ENCODE data around the gene ASB12. TPM values are rescaled to one million over a fixed set of nuclear protein-coding genes. Genes with fewer than 3 reads are reported as not detected.
"Not testable (repeated sequence)": the region's sequence is repeated elsewhere in the genome, so short reads cannot be mapped to it uniquely, and the experiment has no call there.

The ASB12 gene
- 0.10 TPM in 1 of 2 replicates, not detected in the other for total RNA-seq (2014; rRNA removed; shearing (Covaris generic))

- H3K9me3 ChIP-seq (replicated peaks) = no peaks in the 10 kb centered on the region
- no peak within 1 kb of the TSS for H3K4me3 ChIP-seq
- no peaks in the 10 kb centered on the region for H3K36me3 ChIP-seq
- peak in 1 of 2 experiments; percentile 15 for DNase-seq
- no peak within 1 kb of the TSS for H3K27ac ChIP-seq
- H3K4me1 ChIP-seq = no peaks in the 10 kb centered on the region
- H3K27me3 ChIP-seq = no peaks in the 10 kb centered on the region
Measured at GRCh38 chrX:64230123-64230970, at the start of gene ASB12. Gene ASB12 (minus strand): TSS chrX:64230607. CDS start chrX:64225650, 4,957 bp downstream.

- H3K4me1 ChIP-seq = no peaks in the 10 kb centered on the region
- H3K4me3 ChIP-seq = no peak overlapping the region
- no peak overlapping the region for H3K27ac ChIP-seq
- no peaks in the 10 kb centered on the region for H3K27me3 ChIP-seq
- no peaks in the 10 kb centered on the region for H3K9me3 ChIP-seq (replicated peaks)
- DNase-seq = peak in 1 of 2 experiments; percentile 8
- no peaks in the 10 kb centered on the region for H3K36me3 ChIP-seq
Measured at GRCh38 chrX:64265265-64265664, 34.9 kb upstream of the ASB12 start.

DNA sequence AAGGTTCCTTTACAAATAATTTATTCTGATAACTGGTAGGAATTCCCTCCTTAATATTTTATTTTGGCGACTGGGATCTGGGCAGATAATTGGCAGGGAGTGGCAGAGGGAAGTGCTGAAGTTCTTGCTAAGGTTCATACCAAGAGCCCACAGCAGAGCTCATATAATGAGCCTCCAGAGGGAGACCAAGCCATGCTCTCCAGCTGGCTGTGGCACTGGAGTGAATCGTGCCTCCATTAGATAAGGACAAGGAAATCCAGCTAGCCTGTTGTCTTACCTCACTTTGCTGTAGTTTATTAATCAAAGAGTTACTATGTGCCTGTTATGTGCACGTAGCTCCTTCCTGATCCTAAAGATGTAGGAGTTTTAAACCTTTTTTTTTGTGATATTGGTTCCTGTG lies 1.3 kb downstream of the ASB12 start:
- H3K27me3 ChIP-seq = no peaks in the 10 kb centered on the region
- H3K4me3 ChIP-seq = no peak overlapping the region
- DNase-seq = peak in 1 of 2 experiments; percentile 5

GRCh38 chrX:64218023-64218422 lies 12.4 kb downstream of the ASB12 start:
- H3K36me3 ChIP-seq = no peaks in the 10 kb centered on the region
- no peak overlapping the region for H3K4me3 ChIP-seq
- H3K27ac ChIP-seq = no peak overlapping the region
- no peaks in the 10 kb centered on the region for H3K9me3 ChIP-seq (replicated peaks)
- no peaks in the 10 kb centered on the region for H3K27me3 ChIP-seq
- DNase-seq = no peak
- no peaks in the 10 kb centered on the region for H3K4me1 ChIP-seq

More for the DNA sequence above, 1.3 kb downstream of the ASB12 start:
- Histone ChIP-seq H3K27ac (no peak overlapping the region), H3K9me3 (replicated peaks) (no peaks in the 10 kb centered on the region), H3K4me1 (no peaks in the 10 kb centered on the region), H3K36me3 (no peaks in the 10 kb centered on the region)

DNA sequence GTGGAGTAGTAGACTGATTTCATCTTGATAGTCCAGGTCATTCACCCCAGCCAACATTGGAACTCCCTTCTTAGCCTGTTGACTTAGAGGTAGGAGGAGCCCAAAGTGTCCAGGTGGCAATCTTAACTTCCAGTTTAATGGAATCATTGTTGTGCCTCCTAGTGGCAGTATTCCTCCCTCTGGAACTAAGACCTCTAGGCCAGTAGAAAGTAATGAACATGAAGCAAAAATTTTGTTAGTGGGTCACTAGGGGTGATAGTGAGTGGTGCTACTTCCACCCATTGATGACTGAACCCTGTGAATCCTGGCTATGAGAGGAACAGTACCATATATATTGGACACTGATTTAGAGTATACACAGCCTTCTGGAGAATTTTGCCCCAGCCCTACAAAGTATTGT lies 16.4 kb downstream of the ASB12 start:
- H3K4me1 ChIP-seq; H3K27ac ChIP-seq; H3K36me3 ChIP-seq; H3K9me3 ChIP-seq (replicated peaks); H3K27me3 ChIP-seq; H3K4me3 ChIP-seq; DNase-seq: not testable (repeated sequence)

- peak; percentile 13 to 52 for DNase-seq
Measured at GRCh38 chrX:64206556-64207162, 23.7 kb downstream of the ASB12 start.

GRCh38 chrX:64205735-64206501 lies 24.5 kb downstream of the ASB12 start:
- DNase-seq = peak; percentile 95 to 96

More at GRCh38 chrX:64206556-64207162, 23.7 kb downstream of the ASB12 start:
- Histone ChIP-seq H3K36me3 (no peaks in the 10 kb centered on the region), H3K4me1 (peaks cover 4% of the 10 kb centered on the region; the same call in 1 of the 2 replicates), H3K27me3 (no peaks in the 10 kb centered on the region), H3K4me3 (peak overlapping the region; percentile 94), H3K27ac (peak overlapping the region; percentile 77), H3K9me3 (replicated peaks) (no peaks in the 10 kb centered on the region)

GRCh38 chrX:64205441-64205734 lies 25.0 kb downstream of the ASB12 start, which contains the start of gene AMER1:
Gene AMER1 (minus strand): TSS chrX:64205708. CDS start chrX:64193286, 12,422 bp downstream.
- Histone ChIP-seq H3K4me1 (peaks cover 4% of the 10 kb centered on the region; the same call in 1 of the 2 replicates), H3K27ac (peak within 1 kb of the TSS; percentile 77), H3K27me3 (no peaks in the 10 kb centered on the region), H3K4me3 (peak within 1 kb of the TSS; percentile 94), H3K36me3 (no peaks in the 10 kb centered on the region), H3K9me3 (replicated peaks) (no peaks in the 10 kb centered on the region)
- DNase-seq = no peak

More at GRCh38 chrX:64205735-64206501, 24.5 kb downstream of the ASB12 start:
- peak overlapping the region; percentile 94 for H3K4me3 ChIP-seq
- peak overlapping the region; percentile 77 for H3K27ac ChIP-seq
- peaks cover 4% of the 10 kb centered on the region; the same call in 1 of the 2 replicates for H3K4me1 ChIP-seq
- H3K36me3 ChIP-seq = no peaks in the 10 kb centered on the region
- no peaks in the 10 kb centered on the region for H3K27me3 ChIP-seq
- H3K9me3 ChIP-seq (replicated peaks) = no peaks in the 10 kb centered on the region

GRCh38 chrX:64204701-64205440 lies 25.5 kb downstream of the ASB12 start:
- no peaks in the 10 kb centered on the region for H3K27me3 ChIP-seq
- H3K4me1 ChIP-seq = peaks cover 4% of the 10 kb centered on the region; the same call in 1 of the 2 replicates
- H3K9me3 ChIP-seq (replicated peaks) = no peaks in the 10 kb centered on the region
- H3K27ac ChIP-seq = peak overlapping the region; percentile 77
- H3K36me3 ChIP-seq = no peaks in the 10 kb centered on the region
- peak overlapping the region; percentile 94 for H3K4me3 ChIP-seq
- peak; percentile 69 to 70 for DNase-seq

DNA sequence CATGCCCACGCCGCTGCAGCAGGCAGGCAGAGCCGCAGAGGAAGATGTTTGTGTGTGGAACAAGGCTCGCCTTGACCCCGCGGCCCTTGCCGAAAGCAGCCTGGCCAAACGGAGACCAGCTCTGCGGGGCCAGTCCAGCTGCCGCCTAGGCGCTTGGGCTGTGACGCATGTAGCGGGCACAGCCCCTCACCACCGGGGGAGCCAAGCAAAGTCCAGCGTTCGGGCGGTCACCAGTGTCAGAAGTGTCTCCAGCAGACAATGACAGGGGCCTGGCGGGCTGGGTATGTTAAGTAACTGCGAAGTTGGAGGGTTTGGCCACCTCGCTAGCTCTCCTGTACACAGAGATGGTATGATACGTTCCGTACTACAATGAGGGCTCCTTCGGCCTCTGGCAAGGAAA lies 26.2 kb downstream of the ASB12 start:
- Histone ChIP-seq H3K27ac (peak overlapping the region; percentile 77), H3K36me3 (no peaks in the 10 kb centered on the region), H3K9me3 (replicated peaks) (no peaks in the 10 kb centered on the region), H3K4me1 (peaks cover 4% of the 10 kb centered on the region; the same call in 1 of the 2 replicates), H3K27me3 (no peaks in the 10 kb centered on the region), H3K4me3 (peak overlapping the region; percentile 94)
- DNase-seq = peak; percentile 23 to 31

GRCh38 chrX:64202808-64203325 lies 27.5 kb downstream of the ASB12 start:
- no peaks in the 10 kb centered on the region for H3K9me3 ChIP-seq (replicated peaks)
- no peak overlapping the region for H3K27ac ChIP-seq
- no peak for DNase-seq

GRCh38 chrX:64198036-64198435 lies 32.4 kb downstream of the ASB12 start:
- peaks cover 3% of the 10 kb centered on the region; the same call in 1 of the 2 replicates for H3K36me3 ChIP-seq
- no peaks in the 10 kb centered on the region for H3K27me3 ChIP-seq
- no peak for DNase-seq
- no peak overlapping the region for H3K27ac ChIP-seq
- no peaks in the 10 kb centered on the region for H3K4me1 ChIP-seq
- H3K9me3 ChIP-seq (replicated peaks) = no peaks in the 10 kb centered on the region
- H3K4me3 ChIP-seq = no peak overlapping the region

More at GRCh38 chrX:64202808-64203325, 27.5 kb downstream of the ASB12 start:
- H3K27me3 ChIP-seq = no peaks in the 10 kb centered on the region
- no peak overlapping the region for H3K4me3 ChIP-seq
- no peaks in the 10 kb centered on the region for H3K36me3 ChIP-seq
- peaks cover 4% of the 10 kb centered on the region; the same call in 1 of the 2 replicates for H3K4me1 ChIP-seq

- no peak for DNase-seq
- Histone ChIP-seq H3K9me3 (replicated peaks) (no peaks in the 10 kb centered on the region), H3K36me3 (peaks cover 5% of the 10 kb centered on the region)
Measured at GRCh38 chrX:64196606-64197005, 33.8 kb downstream of the ASB12 start.

DNA sequence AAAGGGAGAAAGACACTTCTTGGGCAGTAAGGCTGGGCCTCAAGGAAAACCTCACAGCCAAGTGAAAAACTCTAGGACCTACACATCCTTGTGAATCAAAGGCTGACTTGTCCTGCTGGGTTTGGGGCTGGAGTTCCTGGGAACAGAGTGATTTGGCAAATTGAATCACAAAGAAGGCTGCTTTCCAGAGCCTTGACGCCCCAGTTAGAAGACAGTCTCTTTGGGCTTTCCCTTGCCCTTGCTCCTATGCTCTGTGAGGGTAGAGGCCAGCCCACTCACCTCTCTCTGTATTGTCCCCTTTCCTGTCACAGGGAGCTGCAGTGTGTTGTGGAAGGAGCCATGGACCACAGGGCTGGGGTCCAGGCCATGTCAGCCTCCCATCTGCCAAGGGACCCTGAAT lies 34.5 kb downstream of the ASB12 start:
- H3K4me3 ChIP-seq = no peak overlapping the region
- no peak overlapping the region for H3K27ac ChIP-seq
- no peaks in the 10 kb centered on the region for H3K27me3 ChIP-seq
- peaks cover 5% of the 10 kb centered on the region for H3K36me3 ChIP-seq
- no peaks in the 10 kb centered on the region for H3K9me3 ChIP-seq (replicated peaks)
- H3K4me1 ChIP-seq = no peaks in the 10 kb centered on the region
- DNase-seq = no peak

More at GRCh38 chrX:64196606-64197005, 33.8 kb downstream of the ASB12 start:
- H3K4me1 ChIP-seq = no peaks in the 10 kb centered on the region
- H3K4me3 ChIP-seq = no peak overlapping the region
- no peak overlapping the region for H3K27ac ChIP-seq
- H3K27me3 ChIP-seq = no peaks in the 10 kb centered on the region

Data from SJCRH30 (cell line).